HepG2 (cell line): ENCODE data around the gene NUCB1.

Source experiments
- BRCA1 ChIP-seq: sonication (generic); formaldehyde crosslinking; IDR thresholded peaks from 2 replicates; pipeline ENCODE4 v1.4.0; 2020; ENCODE audit warnings: missing genetic modification reagents
- HDAC6 ChIP-seq: fragments of 200-600 bp; sonication (generic); IDR thresholded peaks from 2 replicates; pipeline ENCODE4 v1.7.0; 2017; ENCODE audit warnings: mild to moderate bottlenecking, antibody characterized with exemption, low read length, low read depth
- JUND ChIP-seq: sonication (generic); formaldehyde crosslinking; IDR thresholded peaks from 2 replicates; pipeline ENCODE4 v1.8.0; 2022; ENCODE audit warnings: mild to moderate bottlenecking, missing genetic modification reagents
- MTA1 ChIP-seq: sonication (generic); formaldehyde crosslinking; IDR thresholded peaks from 2 replicates; pipeline ENCODE4 v1.4.0; 2020; ENCODE audit warnings: missing genetic modification reagents, mild to moderate bottlenecking, borderline replicate concordance
- SNAPC2 ChIP-seq: sonication (generic); formaldehyde crosslinking; IDR thresholded peaks from 2 replicates; pipeline ENCODE4 v1.8.1; 2022; ENCODE audit warnings: mild to moderate bottlenecking, missing genetic modification reagents
- ZFX ChIP-seq: sonication (generic); formaldehyde crosslinking; IDR thresholded peaks from 2 replicates; pipeline ENCODE4 v1.4.0; 2020; ENCODE audit warnings: mild to moderate bottlenecking, low read depth, missing genetic modification reagents, moderate library complexity
- ZNF335 ChIP-seq: sonication (generic); formaldehyde crosslinking; IDR thresholded peaks from 2 replicates; pipeline ENCODE4 v1.4.0; 2020; ENCODE audit warnings: missing genetic modification reagents
- ZSCAN29 ChIP-seq: sonication (generic); formaldehyde crosslinking; conservative IDR thresholded peaks from 2 replicates; pipeline ENCODE4 v1.4.0; 2020; ENCODE audit warnings: mild to moderate bottlenecking, missing genetic modification reagents
- TF ChIP-seq, protein P1 (sequence below): sonication (generic); formaldehyde crosslinking; IDR thresholded peaks from 2 replicates; pipeline ENCODE4 v1.5.0; 2020; ENCODE audit warnings: mild to moderate bottlenecking, missing genetic modification reagents, moderate library complexity
- TF ChIP-seq, protein P2 (sequence below): sonication (generic); formaldehyde crosslinking; IDR thresholded peaks from 2 replicates; pipeline ENCODE4 v1.8.1; 2023; ENCODE audit warnings: mild to moderate bottlenecking, moderate library complexity, missing genetic modification reagents
- TF ChIP-seq, protein P3 (sequence below): sonication (generic); formaldehyde crosslinking; IDR thresholded peaks from 2 replicates; pipeline ENCODE4 v1.4.0; 2020; ENCODE audit warnings: missing genetic modification reagents
- TF ChIP-seq, protein P4 (sequence below): sonication (generic); formaldehyde crosslinking; IDR thresholded peaks from 2 replicates; pipeline ENCODE4 v1.4.0; 2020; ENCODE audit warnings: missing genetic modification reagents

DNA sequence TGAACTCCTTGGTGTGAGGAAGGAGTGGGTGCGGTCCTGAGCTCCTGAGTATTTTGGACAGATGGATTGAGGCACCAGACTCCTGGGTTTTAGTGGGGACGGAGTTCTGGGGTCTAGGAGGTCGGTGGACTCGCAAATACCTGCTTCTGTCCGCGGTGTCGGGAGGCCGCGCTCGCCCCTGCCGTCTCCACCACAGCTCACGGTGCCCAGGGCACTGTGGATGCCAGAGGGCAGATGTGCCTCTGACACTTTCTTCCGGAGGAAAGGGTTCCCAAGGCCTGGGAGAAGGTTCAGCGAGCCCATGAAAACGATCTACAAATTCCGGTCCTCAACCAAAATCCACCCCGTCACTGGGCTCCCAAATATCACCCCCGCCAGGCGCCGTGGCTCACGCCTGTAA, 4.9 kb upstream of the NUCB1 start:
- TF ChIP-seq SNAPC2 (CRISPR knock-in tag): no peak
- TF ChIP-seq ZNF335 (CRISPR knock-in tag): no peak
- TF ChIP-seq ZSCAN29 (CRISPR knock-in tag): no peak
- no peak for TF ChIP-seq MTA1 (CRISPR knock-in tag)
- no peak for TF ChIP-seq JUND (CRISPR knock-in tag)
- TF ChIP-seq, protein P1, sequence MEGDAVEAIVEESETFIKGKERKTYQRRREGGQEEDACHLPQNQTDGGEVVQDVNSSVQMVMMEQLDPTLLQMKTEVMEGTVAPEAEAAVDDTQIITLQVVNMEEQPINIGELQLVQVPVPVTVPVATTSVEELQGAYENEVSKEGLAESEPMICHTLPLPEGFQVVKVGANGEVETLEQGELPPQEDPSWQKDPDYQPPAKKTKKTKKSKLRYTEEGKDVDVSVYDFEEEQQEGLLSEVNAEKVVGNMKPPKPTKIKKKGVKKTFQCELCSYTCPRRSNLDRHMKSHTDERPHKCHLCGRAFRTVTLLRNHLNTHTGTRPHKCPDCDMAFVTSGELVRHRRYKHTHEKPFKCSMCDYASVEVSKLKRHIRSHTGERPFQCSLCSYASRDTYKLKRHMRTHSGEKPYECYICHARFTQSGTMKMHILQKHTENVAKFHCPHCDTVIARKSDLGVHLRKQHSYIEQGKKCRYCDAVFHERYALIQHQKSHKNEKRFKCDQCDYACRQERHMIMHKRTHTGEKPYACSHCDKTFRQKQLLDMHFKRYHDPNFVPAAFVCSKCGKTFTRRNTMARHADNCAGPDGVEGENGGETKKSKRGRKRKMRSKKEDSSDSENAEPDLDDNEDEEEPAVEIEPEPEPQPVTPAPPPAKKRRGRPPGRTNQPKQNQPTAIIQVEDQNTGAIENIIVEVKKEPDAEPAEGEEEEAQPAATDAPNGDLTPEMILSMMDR: no peak
- TF ChIP-seq BRCA1: no peak
- TF ChIP-seq, protein P2, sequence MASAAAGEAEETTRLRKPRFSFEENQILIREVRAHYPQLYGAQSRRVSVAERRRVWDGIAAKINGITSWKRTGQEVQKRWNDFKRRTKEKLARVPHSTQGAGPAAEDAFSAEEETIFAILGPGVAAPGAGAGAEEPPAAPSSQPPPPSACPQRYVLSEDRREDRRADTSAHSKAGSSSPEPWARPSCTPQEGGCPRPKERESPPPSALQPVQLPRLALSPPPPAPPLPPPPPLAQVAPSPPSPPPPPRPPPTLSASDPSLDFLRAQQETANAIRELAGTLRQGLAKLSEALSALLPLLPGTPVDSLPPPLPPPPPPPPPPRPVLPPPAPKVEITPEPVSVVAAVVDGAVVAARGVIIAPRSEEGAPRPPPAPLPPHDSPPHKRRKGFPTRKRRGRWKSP (CRISPR knock-in tag): no peak
- no peak for TF ChIP-seq ZFX (CRISPR knock-in tag)
- TF ChIP-seq, protein P3, sequence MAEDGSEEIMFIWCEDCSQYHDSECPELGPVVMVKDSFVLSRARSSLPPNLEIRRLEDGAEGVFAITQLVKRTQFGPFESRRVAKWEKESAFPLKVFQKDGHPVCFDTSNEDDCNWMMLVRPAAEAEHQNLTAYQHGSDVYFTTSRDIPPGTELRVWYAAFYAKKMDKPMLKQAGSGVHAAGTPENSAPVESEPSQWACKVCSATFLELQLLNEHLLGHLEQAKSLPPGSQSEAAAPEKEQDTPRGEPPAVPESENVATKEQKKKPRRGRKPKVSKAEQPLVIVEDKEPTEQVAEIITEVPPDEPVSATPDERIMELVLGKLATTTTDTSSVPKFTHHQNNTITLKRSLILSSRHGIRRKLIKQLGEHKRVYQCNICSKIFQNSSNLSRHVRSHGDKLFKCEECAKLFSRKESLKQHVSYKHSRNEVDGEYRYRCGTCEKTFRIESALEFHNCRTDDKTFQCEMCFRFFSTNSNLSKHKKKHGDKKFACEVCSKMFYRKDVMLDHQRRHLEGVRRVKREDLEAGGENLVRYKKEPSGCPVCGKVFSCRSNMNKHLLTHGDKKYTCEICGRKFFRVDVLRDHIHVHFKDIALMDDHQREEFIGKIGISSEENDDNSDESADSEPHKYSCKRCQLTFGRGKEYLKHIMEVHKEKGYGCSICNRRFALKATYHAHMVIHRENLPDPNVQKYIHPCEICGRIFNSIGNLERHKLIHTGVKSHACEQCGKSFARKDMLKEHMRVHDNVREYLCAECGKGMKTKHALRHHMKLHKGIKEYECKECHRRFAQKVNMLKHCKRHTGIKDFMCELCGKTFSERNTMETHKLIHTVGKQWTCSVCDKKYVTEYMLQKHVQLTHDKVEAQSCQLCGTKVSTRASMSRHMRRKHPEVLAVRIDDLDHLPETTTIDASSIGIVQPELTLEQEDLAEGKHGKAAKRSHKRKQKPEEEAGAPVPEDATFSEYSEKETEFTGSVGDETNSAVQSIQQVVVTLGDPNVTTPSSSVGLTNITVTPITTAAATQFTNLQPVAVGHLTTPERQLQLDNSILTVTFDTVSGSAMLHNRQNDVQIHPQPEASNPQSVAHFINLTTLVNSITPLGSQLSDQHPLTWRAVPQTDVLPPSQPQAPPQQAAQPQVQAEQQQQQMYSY (CRISPR knock-in tag): no peak
- no peak for TF ChIP-seq HDAC6
- TF ChIP-seq, protein P4, sequence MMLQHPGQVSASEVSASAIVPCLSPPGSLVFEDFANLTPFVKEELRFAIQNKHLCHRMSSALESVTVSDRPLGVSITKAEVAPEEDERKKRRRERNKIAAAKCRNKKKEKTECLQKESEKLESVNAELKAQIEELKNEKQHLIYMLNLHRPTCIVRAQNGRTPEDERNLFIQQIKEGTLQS (CRISPR knock-in tag): no peak
